Thymus (tissue), 11 donors: Measurements from ENCODE around the gene ZNF749. TPM values are rescaled to one million over a fixed set of nuclear protein-coding genes. Genes with fewer than 3 reads are reported as not detected.
"Not testable (repeated sequence)": the region's sequence is repeated elsewhere in the genome, so short reads cannot be mapped to it uniquely, and the experiment has no call there.

Experiments used
- DNase-seq, 9 donors: peaks; one replicate each; pipeline ENCODE4 v3.0.0-alpha.2; 2013; ENCODE audit warnings: low spot score in 9 of 9, low read depth in 6 of 9, missing footprints in 1 of 9
- H3K27ac ChIP-seq, 2 donors: one replicate each; pipeline ENCODE4 v1.5.1; 2013; ENCODE audit warnings: control low read depth in 1 of 2, low read depth in 1 of 2, low read length in 1 of 2, mild to moderate bottlenecking in 1 of 2, moderate library complexity in 1 of 2
- H3K27me3 ChIP-seq, 2 donors: one replicate each; pipeline ENCODE4 v1.5.1; 2013; ENCODE audit warnings: low read length in 1 of 2; ENCODE audit not compliant: control insufficient read depth in 2 of 2, insufficient read depth in 1 of 2
- H3K36me3 ChIP-seq, 2 donors: one replicate each; pipeline ENCODE4 v1.5.1; 2013; ENCODE audit warnings: low read length in 1 of 2, mild to moderate bottlenecking in 1 of 2, moderate library complexity in 1 of 2; ENCODE audit not compliant: control insufficient read depth in 2 of 2, insufficient read depth in 2 of 2
- H3K4me1 ChIP-seq, 2 donors: one replicate each; pipeline ENCODE4 v1.5.1; 2013; ENCODE audit warnings: low read length in 2 of 2; ENCODE audit not compliant: control insufficient read depth in 2 of 2, insufficient read depth in 2 of 2
- H3K4me3 ChIP-seq, 2 donors: one replicate each; pipeline ENCODE4 v1.5.1; 2013; ENCODE audit warnings: low read length in 2 of 2, control low read depth in 1 of 2, mild to moderate bottlenecking in 1 of 2
- H3K9me3 ChIP-seq, 2 donors: one replicate each; pipeline ENCODE4 v1.5.1; 2013; ENCODE audit warnings: low read length in 1 of 2, mild to moderate bottlenecking in 1 of 2; ENCODE audit not compliant: control insufficient read depth in 2 of 2, insufficient read depth in 1 of 2
- WGBS: extraction: QIAGEN DNeasy Blood & Tissue Kit; methylation state at CpG from one replicate; pipeline ENCODE4 v1.1.7; 2013; 5-methylcytosine and 5-hydroxymethylcytosine counted together
- polyA plus RNA-seq: library from polyadenylated mRNA; stranded (reverse); fragments of 200-250 nt; gene quantifications from one replicate; pipeline ENCODE4 v1.2.3, GENCODE V29; 2013
- total RNA-seq: library from RNA; stranded (reverse); fragments of 120-200 nt; gene quantifications from one replicate; pipeline ENCODE4 v1.2.4, GENCODE V29; 2013
- donor health status: healthy.

ZNF749 gene
- total and polyA plus RNA-seq, 2 donors: 8.5 to 11.2 TPM

- Histone ChIP-seq H3K4me3 (no peak overlapping the region), H3K4me1 (no peaks in the 10 kb centered on the region), H3K27me3 (no peaks in the 10 kb centered on the region), H3K9me3 (peaks cover 0 to 39% of the 10 kb centered on the region in 2 donors), H3K36me3 (peaks cover 14 to 22% of the 10 kb centered on the region in 2 donors), H3K27ac (no peak overlapping the region)
- 86% methylated on average over 5 of the region's 5 CpGs for WGBS
- DNase-seq: no peak
Measured at GRCh38 chr19:57443121-57443696, 8.1 kb downstream of the ZNF749 start.

GRCh38 chr19:57452307-57452706 is 17.2 kb downstream of the ZNF749 start:
- H3K4me3 ChIP-seq: no peak overlapping the region
- H3K4me1 ChIP-seq: no peaks in the 10 kb centered on the region
- peaks cover 1 to 8% of the 10 kb centered on the region in 2 donors for H3K9me3 ChIP-seq
- H3K36me3 ChIP-seq: no peaks in the 10 kb centered on the region
- WGBS: 95% methylated on average over 3 of the region's 3 CpGs
- DNase-seq: no peak
- no peak overlapping the region for H3K27ac ChIP-seq
- no peaks in the 10 kb centered on the region for H3K27me3 ChIP-seq

- DNase-seq: peak in 5 of 9 donors; percentile 8 to 59 (median 19)
- Histone ChIP-seq H3K36me3 (no peaks in the 10 kb centered on the region), H3K9me3 (peaks cover 0 to 20% of the 10 kb centered on the region in 2 donors), H3K4me3 (no peak overlapping the region), H3K27me3 (no peaks in the 10 kb centered on the region), H3K27ac (no peak overlapping the region), H3K4me1 (no peaks in the 10 kb centered on the region)
- 74% methylated on average over 5 of the region's 5 CpGs for WGBS
Measured at GRCh38 chr19:57465680-57466381, 30.7 kb downstream of the ZNF749 start.

GRCh38 chr19:57466489-57466888 is 31.4 kb downstream of the ZNF749 start:
- H3K9me3 ChIP-seq: peaks cover 0 to 20% of the 10 kb centered on the region in 2 donors
- WGBS: 97% methylated on average over 5 of the region's 5 CpGs

GRCh38 chr19:57473646-57474045 is 38.5 kb downstream of the ZNF749 start:
- Histone ChIP-seq H3K27ac (no peak overlapping the region), H3K4me1 (peaks cover 4 to 10% of the 10 kb centered on the region in 2 donors), H3K27me3 (no peaks in the 10 kb centered on the region), H3K4me3 (no peak overlapping the region), H3K36me3 (peaks cover 17 to 18% of the 10 kb centered on the region in 2 donors), H3K9me3 (peaks cover 19 to 50% of the 10 kb centered on the region in 2 donors)
- 98% methylated on average over 4 of the region's 4 CpGs for WGBS
- DNase-seq: no peak

More at GRCh38 chr19:57466489-57466888, 31.4 kb downstream of the ZNF749 start:
- DNase-seq: no peak
- Histone ChIP-seq H3K36me3 (no peaks in the 10 kb centered on the region), H3K27ac (no peak overlapping the region), H3K4me1 (no peaks in the 10 kb centered on the region), H3K27me3 (no peaks in the 10 kb centered on the region), H3K4me3 (no peak overlapping the region)

GRCh38 chr19:57477191-57478008 is 42.3 kb downstream of the ZNF749 start, which contains the start of gene ZNF772:
ZNF772 (minus strand) TSS chr19:57477566; CDS start chr19:57477309, 257 bp downstream.
- 12% methylated on average over 38 of the region's 38 CpGs for WGBS
- Histone ChIP-seq H3K36me3 (peaks cover 17 to 18% of the 10 kb centered on the region in 2 donors), H3K4me1 (peaks cover 4 to 10% of the 10 kb centered on the region in 2 donors), H3K27ac (peak within 1 kb of the TSS; percentile 55 to 56), H3K27me3 (no peaks in the 10 kb centered on the region), H3K9me3 (peaks cover 19 to 53% of the 10 kb centered on the region in 2 donors), H3K4me3 (peak within 1 kb of the TSS; percentile 58 to 68)
- peak; percentile 58 to 95 (median 83) for DNase-seq

- H3K27me3 ChIP-seq, H3K9me3 ChIP-seq, H3K4me1 ChIP-seq: not testable (repeated sequence)
- peak within 1 kb of the TSS; percentile 36 to 87 for H3K27ac ChIP-seq
- peaks cover 9 to 23% of the 10 kb centered on the region in 2 donors for H3K36me3 ChIP-seq
- WGBS: 2% methylated on average over 58 of the region's 69 CpGs
- peak; percentile 80 to 94 (median 85) for DNase-seq
- peak within 1 kb of the TSS; percentile 66 to 76 for H3K4me3 ChIP-seq
Measured at GRCh38 chr19:57487477-57488298, 52.6 kb downstream of the ZNF749 start, which contains the start of gene ZNF419. ZNF419 (plus strand) TSS chr19:57487750; CDS start chr19:57487951, 201 bp downstream.

GRCh38 chr19:57488299-57488644 is 53.1 kb downstream of the ZNF749 start:
- not testable (repeated sequence) for H3K27ac ChIP-seq, H3K9me3 ChIP-seq, H3K27me3 ChIP-seq, H3K4me3 ChIP-seq, DNase-seq, H3K4me1 ChIP-seq
- no CpG with 5 or more reads among the region's 1 CpG for WGBS
- peaks cover 15 to 27% of the 10 kb centered on the region in 2 donors for H3K36me3 ChIP-seq
